Suprapubic skin (tissue), 4 donors: ENCODE data around the gene XPO1. TPM values are rescaled to one million over a fixed set of nuclear protein-coding genes. Genes with fewer than 3 reads are reported as not detected.
A peak's percentile ranks its signal among the peaks of the same experiment; 100 is the strongest.
"Not testable (repeated sequence)": the region's sequence is repeated elsewhere in the genome, so short reads cannot be mapped to it uniquely, and the experiment has no call there.

Experiments used
- DNase-seq, 2 donors: peaks; one replicate each; pipeline ENCODE4 v3.0.0-alpha.2; 2019; ENCODE audit warnings: low spot score in 2 of 2
- H3K27ac ChIP-seq: fragments of 200-600 bp; sonication (generic); one replicate; pipeline ENCODE4 v1.5.1; 2019
- H3K27me3 ChIP-seq: fragments of 200-600 bp; sonication (generic); one replicate; pipeline ENCODE4 v1.5.1; 2019
- H3K36me3 ChIP-seq: fragments of 200-600 bp; sonication (generic); one replicate; pipeline ENCODE4 v1.5.1; 2019
- H3K4me1 ChIP-seq: fragments of 200-600 bp; sonication (generic); one replicate; pipeline ENCODE4 v1.5.1; 2019
- H3K4me3 ChIP-seq: fragments of 200-600 bp; sonication (generic); one replicate; pipeline ENCODE4 v1.5.1; 2019; ENCODE audit warnings: mild to moderate bottlenecking
- H3K9me3 ChIP-seq: fragments of 200-600 bp; sonication (generic); one replicate; pipeline ENCODE4 v1.5.1; 2019
- EP300 ChIP-seq: sonication (generic); formaldehyde crosslinking; IDR thresholded peaks from one replicate; pipeline ENCODE4 v1.6.1; 2017; ENCODE audit warnings: antibody characterized with exemption
- POLR2A ChIP-seq, 2 donors: fragments of 450-650 bp; IDR thresholded peaks; one replicate each; pipeline ENCODE4 v1.6.1; 2017; ENCODE audit warnings: antibody characterized with exemption in 2 of 2, mild to moderate bottlenecking in 2 of 2, moderate library complexity in 2 of 2
- POLR2AphosphoS5 ChIP-seq, 3 donors: sonication (generic); formaldehyde crosslinking; IDR thresholded peaks; one replicate each; pipeline ENCODE4 v1.6.1; 2017; ENCODE audit warnings: antibody characterized with exemption in 3 of 3
- WGBS: methylation state at CpG from one replicate; pipeline ENCODE4 v1.1.5; 2018; 5-methylcytosine and 5-hydroxymethylcytosine counted together
- total RNA-seq, 4 donors: library from RNA; depleted of rRNA; stranded (reverse); fragments of >200 nt; gene quantifications; one replicate each; pipeline ENCODE4 v1.1.0, GENCODE V29; 2016
- TF ChIP-seq, protein P1 (sequence below), 2 donors: fragments of 200-600 bp in 1 of 2; fragments of 450-650 bp in 1 of 2; sonication (generic) in 1 of 2; IDR thresholded peaks; one replicate each; pipeline ENCODE4 v1.5.1; 2016 to 2019; ENCODE audit warnings: antibody characterized with exemption in 2 of 2, mild to moderate bottlenecking in 1 of 2, moderate library complexity in 1 of 2

XPO1 gene
- total RNA-seq, 4 donors from 2014 or later, result 74.3 to 136 (median 82.7) TPM

DNA sequence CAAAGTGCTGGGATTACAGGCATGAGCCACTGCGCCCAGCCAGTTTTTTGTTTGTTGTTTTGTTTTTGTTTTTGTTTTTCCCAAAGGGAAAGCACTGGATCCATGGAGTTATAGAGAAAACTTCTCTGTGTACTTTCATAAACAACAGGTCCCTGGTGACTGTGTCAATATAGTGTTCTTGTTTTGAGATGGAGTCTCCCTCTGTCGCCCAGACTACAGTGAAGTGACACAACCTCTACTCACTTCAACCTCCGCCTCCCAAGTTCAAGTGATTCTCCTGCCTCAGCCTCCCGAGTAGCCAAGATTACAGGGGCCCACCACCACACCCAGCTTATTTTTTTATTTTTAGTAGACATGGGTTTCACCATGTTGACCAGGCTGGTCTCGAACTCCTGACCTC, 83.8 kb downstream of the XPO1 start:
- Histone ChIP-seq H3K9me3 (no peaks in the 10 kb centered on the region), H3K27me3 (no peaks in the 10 kb centered on the region), H3K4me1 (peaks cover 9% of the 10 kb centered on the region), H3K4me3 (no peak overlapping the region), H3K36me3 (no peaks in the 10 kb centered on the region), H3K27ac (no peak overlapping the region)
- WGBS, result 97% methylated on average over 5 of the region's 5 CpGs
- TF ChIP-seq EP300, result no peak
- TF ChIP-seq POLR2A (IDR thresholded peaks at IDR 0.05), result no peak
- no peak for TF ChIP-seq POLR2AphosphoS5 (IDR thresholded peaks at IDR 0.05)
- TF ChIP-seq, protein P1, sequence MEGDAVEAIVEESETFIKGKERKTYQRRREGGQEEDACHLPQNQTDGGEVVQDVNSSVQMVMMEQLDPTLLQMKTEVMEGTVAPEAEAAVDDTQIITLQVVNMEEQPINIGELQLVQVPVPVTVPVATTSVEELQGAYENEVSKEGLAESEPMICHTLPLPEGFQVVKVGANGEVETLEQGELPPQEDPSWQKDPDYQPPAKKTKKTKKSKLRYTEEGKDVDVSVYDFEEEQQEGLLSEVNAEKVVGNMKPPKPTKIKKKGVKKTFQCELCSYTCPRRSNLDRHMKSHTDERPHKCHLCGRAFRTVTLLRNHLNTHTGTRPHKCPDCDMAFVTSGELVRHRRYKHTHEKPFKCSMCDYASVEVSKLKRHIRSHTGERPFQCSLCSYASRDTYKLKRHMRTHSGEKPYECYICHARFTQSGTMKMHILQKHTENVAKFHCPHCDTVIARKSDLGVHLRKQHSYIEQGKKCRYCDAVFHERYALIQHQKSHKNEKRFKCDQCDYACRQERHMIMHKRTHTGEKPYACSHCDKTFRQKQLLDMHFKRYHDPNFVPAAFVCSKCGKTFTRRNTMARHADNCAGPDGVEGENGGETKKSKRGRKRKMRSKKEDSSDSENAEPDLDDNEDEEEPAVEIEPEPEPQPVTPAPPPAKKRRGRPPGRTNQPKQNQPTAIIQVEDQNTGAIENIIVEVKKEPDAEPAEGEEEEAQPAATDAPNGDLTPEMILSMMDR (IDR thresholded peaks at IDR 0.05), result no peak
- DNase-seq, result no peak

DNA sequence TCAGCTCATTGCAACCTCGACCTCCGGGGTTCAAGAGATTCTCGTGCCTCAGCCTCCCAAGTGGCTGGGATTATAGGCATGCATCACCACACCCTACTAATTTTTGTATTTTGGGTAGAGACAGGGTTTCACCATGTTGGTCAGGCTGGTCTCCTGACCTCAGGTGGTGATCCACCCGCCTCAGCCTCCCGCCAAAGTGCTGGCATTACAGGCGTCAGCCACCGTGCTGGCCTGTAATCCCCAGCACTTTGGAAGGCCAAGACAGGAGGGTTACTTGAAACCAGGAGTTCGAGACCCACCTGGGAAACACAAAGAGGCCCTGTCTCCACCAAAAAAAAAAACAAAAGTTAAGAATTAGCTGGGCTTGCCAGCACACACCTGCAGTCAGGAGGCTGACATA, 85.8 kb downstream of the XPO1 start:
- no peak for TF ChIP-seq POLR2A (IDR thresholded peaks at IDR 0.05)
- no peak for TF ChIP-seq POLR2AphosphoS5 (IDR thresholded peaks at IDR 0.05)
- TF ChIP-seq EP300, result no peak
- TF ChIP-seq, protein P1 (IDR thresholded peaks at IDR 0.05), result no peak
- peak in 1 of 2 donors; percentile 26 for DNase-seq
- 95% methylated on average over 8 of the region's 8 CpGs for WGBS
- Histone ChIP-seq H3K27me3 (no peaks in the 10 kb centered on the region), H3K9me3 (no peaks in the 10 kb centered on the region), H3K4me1 (peaks cover 7% of the 10 kb centered on the region), H3K36me3 (no peaks in the 10 kb centered on the region), H3K27ac (no peak overlapping the region), H3K4me3 (no peak overlapping the region)

DNA sequence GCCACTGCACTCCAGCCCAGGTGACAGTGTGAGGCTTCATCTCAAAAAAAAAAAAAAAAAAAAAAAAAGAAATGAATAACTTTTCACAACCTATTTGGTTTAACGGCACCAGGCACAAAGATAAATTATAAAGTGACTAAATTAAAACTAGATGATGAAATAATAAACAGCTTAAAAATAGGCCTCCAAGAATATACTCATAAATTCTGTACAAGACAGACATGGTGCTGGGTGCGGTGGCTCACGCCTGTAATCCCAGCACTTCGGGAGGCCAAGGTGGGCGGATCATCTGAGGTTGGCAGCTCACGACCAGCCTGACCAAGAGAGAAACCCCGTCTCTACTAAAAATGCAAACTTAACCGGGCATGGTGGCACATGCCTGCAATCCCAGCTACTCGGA, 87.0 kb downstream of the XPO1 start:
- Histone ChIP-seq H3K4me3 (no peak overlapping the region), H3K4me1 (peaks cover 5% of the 10 kb centered on the region), H3K27me3 (no peaks in the 10 kb centered on the region), H3K27ac (no peak overlapping the region), H3K9me3 (no peaks in the 10 kb centered on the region), H3K36me3 (no peaks in the 10 kb centered on the region)
- DNase-seq, result no peak
- WGBS, result 87% methylated on average over 9 of the region's 9 CpGs
- TF ChIP-seq EP300 (no peak), POLR2AphosphoS5 (IDR thresholded peaks at IDR 0.05) (no peak), POLR2A (IDR thresholded peaks at IDR 0.05) (no peak)
- TF ChIP-seq, protein P1 (IDR thresholded peaks at IDR 0.05), result no peak

- DNase-seq, result no peak
- 70% methylated on average over 4 of the region's 4 CpGs for WGBS
- Histone ChIP-seq H3K4me3 (no peak overlapping the region), H3K27me3 (no peaks in the 10 kb centered on the region), H3K4me1 (peaks cover 5% of the 10 kb centered on the region), H3K9me3 (no peaks in the 10 kb centered on the region), H3K27ac (no peak overlapping the region), H3K36me3 (no peaks in the 10 kb centered on the region)
- TF ChIP-seq POLR2AphosphoS5 (IDR thresholded peaks at IDR 0.05), result no peak
- TF ChIP-seq EP300, result no peak
- TF ChIP-seq, protein P1 (IDR thresholded peaks at IDR 0.05), result no peak
- no peak for TF ChIP-seq POLR2A (IDR thresholded peaks at IDR 0.05)
These were observed 88.0 kb downstream of the XPO1 start for GRCh38 chr2:61450144-61450543.

DNA sequence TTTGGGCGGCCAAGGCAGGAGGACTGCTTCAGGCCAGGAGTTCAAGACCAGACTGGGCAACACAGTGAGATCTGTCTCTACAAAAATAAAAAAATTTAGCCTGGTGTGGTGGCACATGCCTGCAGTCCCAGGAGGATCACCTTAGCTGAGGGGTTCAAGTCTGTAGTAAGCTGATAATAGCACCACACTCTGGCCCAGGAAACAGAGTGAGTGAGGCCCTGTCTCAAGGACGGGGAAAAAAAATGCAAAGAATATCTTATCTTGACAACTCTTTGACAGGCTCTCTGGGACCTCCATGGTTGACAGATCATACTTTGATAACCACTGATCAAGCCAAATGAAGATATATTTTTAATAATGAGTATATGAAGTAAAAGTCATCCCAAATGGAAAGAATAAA, 89.9 kb downstream of the XPO1 start:
- Histone ChIP-seq H3K27me3 (no peaks in the 10 kb centered on the region), H3K4me1 (peaks cover 5% of the 10 kb centered on the region), H3K4me3 (no peak overlapping the region), H3K9me3 (no peaks in the 10 kb centered on the region), H3K36me3 (no peaks in the 10 kb centered on the region), H3K27ac (no peak overlapping the region)
- WGBS, result 94% methylated on average over 2 of the region's 2 CpGs
- DNase-seq, result no peak
- TF ChIP-seq, protein P1 (IDR thresholded peaks at IDR 0.05), result no peak
- no peak for TF ChIP-seq EP300
- no peak for TF ChIP-seq POLR2A (IDR thresholded peaks at IDR 0.05)
- TF ChIP-seq POLR2AphosphoS5 (IDR thresholded peaks at IDR 0.05), result no peak

- not testable (repeated sequence) for DNase-seq, H3K27me3 ChIP-seq, H3K4me3 ChIP-seq, H3K36me3 ChIP-seq, H3K4me1 ChIP-seq, H3K9me3 ChIP-seq, H3K27ac ChIP-seq
- 84% methylated on average over 7 of the region's 7 CpGs for WGBS
These were observed 91.2 kb downstream of the XPO1 start for GRCh38 chr2:61446971-61447370.
